Peyer's patch (tissue), 4 donors: ENCODE data around the gene GGA3.
"Not testable (repeated sequence)": the region's sequence is repeated elsewhere in the genome, so short reads cannot be mapped to it uniquely, and the experiment has no call there.

Experiments used
- POLR2A ChIP-seq, 2 donors: fragments of 450-650 bp; IDR thresholded peaks; one replicate each; pipeline ENCODE4 v1.5.1; 2017; ENCODE audit warnings: antibody characterized with exemption in 2 of 2, mild to moderate bottlenecking in 2 of 2, moderate library complexity in 2 of 2
- TF ChIP-seq, protein P1 (sequence below), 6 experiments: fragments of 450-650 bp in 4 of 6; fragments of 200-600 bp in 2 of 6; sonication (generic) in 1 of 6; IDR thresholded peaks; one replicate each; pipeline ENCODE4 v1.5.1; 2017 to 2019; ENCODE audit warnings: antibody characterized with exemption in 6 of 6, mild to moderate bottlenecking in 3 of 6, moderate library complexity in 1 of 6

DNA sequence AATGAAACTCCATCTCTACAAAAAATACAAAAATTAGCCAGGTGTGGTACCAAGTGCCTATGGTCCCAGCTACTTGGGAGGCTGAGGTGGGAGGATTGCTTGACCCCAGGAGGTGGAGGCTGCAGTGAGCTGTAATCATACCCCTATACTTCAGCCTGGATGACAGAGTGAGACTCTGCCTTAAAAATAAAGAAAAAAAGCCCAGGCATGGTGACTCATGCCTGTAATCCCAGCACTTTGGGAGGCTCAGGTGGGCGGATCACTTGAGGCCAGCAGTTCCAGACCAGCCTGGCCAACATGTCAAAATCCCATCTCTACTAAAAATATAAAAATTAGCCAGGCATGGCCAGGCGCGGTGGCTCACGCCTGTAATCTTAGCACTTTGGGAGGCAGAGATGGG, 18.8 kb upstream of the GGA3 start:
- TF ChIP-seq, protein P1, sequence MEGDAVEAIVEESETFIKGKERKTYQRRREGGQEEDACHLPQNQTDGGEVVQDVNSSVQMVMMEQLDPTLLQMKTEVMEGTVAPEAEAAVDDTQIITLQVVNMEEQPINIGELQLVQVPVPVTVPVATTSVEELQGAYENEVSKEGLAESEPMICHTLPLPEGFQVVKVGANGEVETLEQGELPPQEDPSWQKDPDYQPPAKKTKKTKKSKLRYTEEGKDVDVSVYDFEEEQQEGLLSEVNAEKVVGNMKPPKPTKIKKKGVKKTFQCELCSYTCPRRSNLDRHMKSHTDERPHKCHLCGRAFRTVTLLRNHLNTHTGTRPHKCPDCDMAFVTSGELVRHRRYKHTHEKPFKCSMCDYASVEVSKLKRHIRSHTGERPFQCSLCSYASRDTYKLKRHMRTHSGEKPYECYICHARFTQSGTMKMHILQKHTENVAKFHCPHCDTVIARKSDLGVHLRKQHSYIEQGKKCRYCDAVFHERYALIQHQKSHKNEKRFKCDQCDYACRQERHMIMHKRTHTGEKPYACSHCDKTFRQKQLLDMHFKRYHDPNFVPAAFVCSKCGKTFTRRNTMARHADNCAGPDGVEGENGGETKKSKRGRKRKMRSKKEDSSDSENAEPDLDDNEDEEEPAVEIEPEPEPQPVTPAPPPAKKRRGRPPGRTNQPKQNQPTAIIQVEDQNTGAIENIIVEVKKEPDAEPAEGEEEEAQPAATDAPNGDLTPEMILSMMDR (IDR thresholded peaks at IDR 0.05), result not testable (repeated sequence)
- not testable (repeated sequence) for TF ChIP-seq POLR2A (IDR thresholded peaks at IDR 0.05)
